ACC112 (cell line): ENCODE data around the gene NAT8L.
A peak's percentile ranks its signal among the peaks of the same experiment; 100 is the strongest.
"Not testable (repeated sequence)": the region's sequence is repeated elsewhere in the genome, so short reads cannot be mapped to it uniquely, and the experiment has no call there.

Experiments
- H2AFZ ChIP-seq: fragments of 200-600 bp; sonication (generic); one replicate; pipeline ENCODE4 v1.6.0; 2017; ENCODE audit warnings: antibody characterized with exemption, low read length; ENCODE audit not compliant: unreplicated experiment
- H3K27ac ChIP-seq: fragments of 200-600 bp; sonication (generic); 2 replicates; pipeline ENCODE4 v1.5.1; 2014; ENCODE audit warnings: low read depth, mild to moderate bottlenecking, antibody characterized with exemption, low read length, moderate library complexity
- H3K27me3 ChIP-seq: fragments of 200-600 bp; sonication (generic); 2 replicates; pipeline ENCODE4 v1.6.1; 2014; ENCODE audit warnings: mild to moderate bottlenecking, antibody characterized with exemption, low read length, moderate library complexity, mixed read lengths; ENCODE audit not compliant: insufficient read depth
- H3K36me3 ChIP-seq: fragments of 200-600 bp; sonication (generic); 2 replicates; pipeline ENCODE4 v1.6.1; 2016; ENCODE audit warnings: mild to moderate bottlenecking, antibody characterized with exemption, low read length, moderate library complexity, mixed read lengths; ENCODE audit not compliant: insufficient read depth
- H3K4me1 ChIP-seq: fragments of 200-600 bp; sonication (generic); one replicate; pipeline ENCODE4 v1.6.1; 2016; ENCODE audit warnings: low read length, mixed read lengths; ENCODE audit not compliant: insufficient read depth, unreplicated experiment, control insufficient read depth
- H3K4me3 ChIP-seq: fragments of 200-600 bp; sonication (generic); 2 replicates; pipeline ENCODE4 v1.5.1; 2014; ENCODE audit warnings: mild to moderate bottlenecking, low read depth, low read length
- H3K79me2 ChIP-seq: fragments of 200-600 bp; sonication (generic); one replicate; pipeline ENCODE4 v1.6.0; 2016; ENCODE audit warnings: low read length; ENCODE audit not compliant: control insufficient read depth, unreplicated experiment, insufficient read depth

NAT8L gene, protein sequence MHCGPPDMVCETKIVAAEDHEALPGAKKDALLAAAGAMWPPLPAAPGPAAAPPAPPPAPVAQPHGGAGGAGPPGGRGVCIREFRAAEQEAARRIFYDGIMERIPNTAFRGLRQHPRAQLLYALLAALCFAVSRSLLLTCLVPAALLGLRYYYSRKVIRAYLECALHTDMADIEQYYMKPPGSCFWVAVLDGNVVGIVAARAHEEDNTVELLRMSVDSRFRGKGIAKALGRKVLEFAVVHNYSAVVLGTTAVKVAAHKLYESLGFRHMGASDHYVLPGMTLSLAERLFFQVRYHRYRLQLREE

DNA sequence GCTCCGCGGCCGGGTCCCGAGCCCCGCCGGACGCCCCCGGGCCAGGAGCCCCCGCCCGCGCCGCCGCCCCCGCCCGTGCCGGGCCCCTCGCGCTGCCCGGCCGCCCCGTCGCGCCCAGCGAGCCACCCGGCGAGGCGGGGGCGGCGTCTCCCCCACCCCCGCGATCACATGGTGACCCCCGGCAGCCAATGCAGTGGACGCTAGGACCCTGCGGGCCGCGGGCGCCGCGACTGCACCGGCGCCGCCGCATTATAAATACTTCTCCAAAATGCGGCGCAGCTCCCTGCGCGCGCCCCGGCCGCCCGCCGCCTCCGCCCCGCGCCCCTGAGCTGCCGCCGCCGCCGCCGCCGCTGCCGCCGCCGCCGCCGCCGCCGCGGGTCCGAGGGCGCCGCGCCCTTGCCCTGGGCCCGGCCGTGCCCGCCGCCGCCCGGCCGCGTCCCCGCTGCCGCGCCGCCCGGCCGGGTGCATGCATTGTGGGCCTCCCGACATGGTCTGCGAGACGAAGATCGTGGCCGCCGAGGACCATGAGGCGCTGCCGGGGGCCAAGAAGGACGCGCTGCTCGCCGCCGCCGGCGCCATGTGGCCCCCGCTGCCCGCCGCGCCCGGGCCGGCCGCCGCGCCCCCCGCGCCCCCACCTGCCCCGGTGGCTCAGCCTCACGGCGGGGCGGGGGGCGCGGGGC, at the start of gene NAT8L:
Gene NAT8L, plus strand, starts transcription at position 282 of the 680 bp plus-strand sequence. Its CDS starts 185 bp downstream, at position 467.
- H3K4me3 ChIP-seq: peak within 1 kb of the TSS; percentile 53; the same call in 1 of the 2 replicates
- H3K27me3 ChIP-seq: peaks cover 43% of the 10 kb centered on the region
- H3K79me2 ChIP-seq: no peaks in the 10 kb centered on the region
- H2AFZ ChIP-seq: peak within 1 kb of the TSS; percentile 50
- no peak within 1 kb of the TSS for H3K27ac ChIP-seq
- no peaks in the 10 kb centered on the region for H3K4me1 ChIP-seq
- no peaks in the 10 kb centered on the region for H3K36me3 ChIP-seq

DNA sequence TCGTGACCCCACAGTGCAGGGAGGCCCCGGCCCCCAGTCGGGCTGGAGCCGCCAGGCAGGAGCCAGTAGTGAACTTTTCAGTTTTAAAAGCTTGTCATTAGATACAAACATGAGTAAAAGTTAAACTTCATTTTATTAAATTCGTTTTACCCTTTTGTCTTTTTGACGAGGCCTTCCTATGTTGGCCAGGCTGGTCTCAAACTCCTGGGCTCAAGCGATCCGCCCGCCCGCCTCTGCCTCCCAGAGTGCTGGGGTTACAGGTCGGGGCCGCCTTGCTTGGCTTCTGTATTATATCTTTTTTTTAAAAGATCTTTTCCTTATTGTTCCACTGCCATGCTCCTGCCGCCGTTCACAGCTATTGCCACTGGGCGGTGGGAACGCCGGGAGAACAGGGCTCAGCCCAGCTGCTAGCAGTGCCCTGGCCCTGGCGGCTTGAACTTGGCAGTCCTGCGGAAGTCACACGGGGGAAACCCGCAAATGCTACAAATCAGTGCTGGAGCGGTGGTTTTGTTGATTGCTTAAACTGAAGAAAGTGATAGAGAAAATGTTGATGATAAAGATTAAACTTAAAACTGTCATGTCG, 49.4 kb upstream of the NAT8L start:
- 0 out of 2 replicates have a peak overlapping the region, but pooled peaks have one; percentile 89 for H3K27ac ChIP-seq
- peaks cover 33% of the 10 kb centered on the region for H3K79me2 ChIP-seq
- peak overlapping the region; percentile 92 for H3K4me3 ChIP-seq
- H3K4me1 ChIP-seq: peaks cover 12% of the 10 kb centered on the region
- H3K36me3 ChIP-seq: peaks cover 5% of the 10 kb centered on the region; the same call in 1 of the 2 replicates
- H2AFZ ChIP-seq: peak overlapping the region; percentile 93
- H3K27me3 ChIP-seq: no peaks in the 10 kb centered on the region

DNA sequence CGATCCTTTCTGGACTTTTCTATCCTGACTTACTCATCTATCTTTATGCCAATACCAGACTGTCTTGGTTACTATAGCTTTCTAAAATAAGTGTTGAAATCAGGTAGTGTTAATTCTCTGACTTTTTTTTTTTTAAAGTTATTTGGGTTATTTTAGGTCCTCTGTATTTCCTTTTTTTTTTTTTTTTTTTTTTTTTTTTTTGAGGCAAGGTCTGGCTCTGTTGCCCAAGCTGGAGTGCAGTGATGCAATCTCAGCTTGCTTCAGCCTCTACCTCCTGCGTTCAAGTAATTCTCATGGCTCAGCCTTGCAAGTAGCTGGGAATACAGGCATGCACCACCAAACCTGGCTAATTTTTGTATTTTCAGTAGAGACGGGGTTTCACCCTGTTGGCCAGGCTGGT, 47.5 kb upstream of the NAT8L start:
- peaks cover 21% of the 10 kb centered on the region for H3K79me2 ChIP-seq
- no peak overlapping the region for H2AFZ ChIP-seq
- no peaks in the 10 kb centered on the region for H3K27me3 ChIP-seq
- H3K27ac ChIP-seq: no peak overlapping the region
- H3K4me1 ChIP-seq: peaks cover 12% of the 10 kb centered on the region
- no peaks in the 10 kb centered on the region for H3K36me3 ChIP-seq
- H3K4me3 ChIP-seq: no peak overlapping the region

DNA sequence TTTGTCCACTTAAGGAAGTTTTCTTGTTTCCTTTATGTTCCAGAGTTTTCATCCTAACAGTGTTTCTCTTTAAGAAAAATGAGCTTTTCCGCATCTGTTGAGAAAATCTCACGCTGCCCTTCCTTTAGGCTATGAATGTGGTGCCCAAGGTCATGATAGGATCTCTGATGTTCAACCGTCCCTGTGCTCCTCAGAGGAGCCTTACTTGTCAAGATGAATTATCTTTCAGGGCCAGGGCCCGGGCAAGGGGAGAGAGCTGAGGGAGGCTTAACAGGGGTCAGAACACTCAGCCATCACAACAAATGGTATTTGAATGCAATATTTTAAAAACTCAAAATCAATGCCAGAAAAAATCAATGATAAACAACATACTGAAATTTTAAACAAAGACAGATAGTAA, 44.1 kb upstream of the NAT8L start:
- H3K4me1 ChIP-seq: peaks cover 2% of the 10 kb centered on the region

DNA sequence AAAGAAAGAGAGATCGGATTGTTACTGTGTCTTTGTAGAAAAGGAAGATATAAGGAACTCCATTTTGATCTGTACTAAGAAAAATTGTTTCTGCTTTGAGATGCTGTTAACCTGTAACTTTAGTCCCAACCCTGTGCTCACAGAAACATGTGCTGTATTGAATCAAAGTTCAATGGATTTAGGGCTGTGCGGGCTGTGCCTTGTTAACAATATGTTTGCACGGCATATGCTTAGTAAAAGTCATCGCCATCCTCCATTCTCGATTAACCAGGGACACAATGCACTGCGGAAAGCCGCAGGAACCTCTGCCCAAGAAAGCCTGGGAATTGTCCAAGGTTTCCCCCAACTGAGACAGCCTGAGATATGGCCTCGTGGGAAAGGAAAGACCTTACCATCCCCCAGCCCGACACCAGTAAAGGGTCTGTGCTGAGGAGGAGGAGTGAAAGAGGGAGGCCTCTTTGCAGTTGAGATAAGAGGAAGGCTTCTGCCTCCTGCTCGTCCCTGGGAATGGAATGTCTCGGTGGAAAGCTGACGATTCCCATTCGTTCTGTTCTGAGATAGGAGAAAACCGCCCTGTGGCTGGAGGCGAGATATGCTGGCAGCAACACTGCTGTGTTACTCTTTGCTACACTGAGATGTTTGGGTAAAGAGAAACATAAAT, 37.6 kb upstream of the NAT8L start:
- H3K27ac ChIP-seq, H3K79me2 ChIP-seq, H3K4me1 ChIP-seq, H3K36me3 ChIP-seq, H2AFZ ChIP-seq, H3K4me3 ChIP-seq: not testable (repeated sequence)
- H3K27me3 ChIP-seq: peaks cover 23% of the 10 kb centered on the region; the same call in 1 of the 2 replicates

More for the DNA sequence above, 44.1 kb upstream of the NAT8L start:
- H3K27ac ChIP-seq: no peak overlapping the region
- H2AFZ ChIP-seq: no peak overlapping the region
- H3K4me3 ChIP-seq: no peak overlapping the region
- H3K36me3 ChIP-seq: no peaks in the 10 kb centered on the region
- H3K27me3 ChIP-seq: no peaks in the 10 kb centered on the region
- H3K79me2 ChIP-seq: no peaks in the 10 kb centered on the region

DNA sequence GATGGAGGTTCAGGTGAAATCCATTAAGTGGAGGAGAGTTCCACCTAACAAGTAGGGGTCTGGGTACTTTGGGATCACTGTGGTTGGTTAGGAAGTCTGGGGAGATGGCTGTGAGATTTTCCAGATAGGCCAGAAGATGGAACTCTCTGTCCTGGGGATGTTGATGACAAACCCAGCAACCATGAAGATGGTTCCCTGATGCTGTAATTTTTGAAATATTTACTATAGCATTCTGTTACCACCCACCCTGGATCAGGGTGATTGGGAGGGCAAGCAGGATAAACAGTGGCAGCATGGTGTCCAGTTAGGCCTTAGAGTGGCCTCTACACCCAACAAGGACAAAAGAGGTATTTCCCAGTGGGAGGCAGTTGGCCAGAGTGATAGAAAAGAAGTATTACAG, 34.4 kb upstream of the NAT8L start:
- no peak overlapping the region for H3K27ac ChIP-seq
- H3K4me3 ChIP-seq: no peak overlapping the region
- H2AFZ ChIP-seq: no peak overlapping the region
- H3K27me3 ChIP-seq: peaks cover 33% of the 10 kb centered on the region
- no peaks in the 10 kb centered on the region for H3K36me3 ChIP-seq
- H3K79me2 ChIP-seq: no peaks in the 10 kb centered on the region
- H3K4me1 ChIP-seq: no peaks in the 10 kb centered on the region

DNA sequence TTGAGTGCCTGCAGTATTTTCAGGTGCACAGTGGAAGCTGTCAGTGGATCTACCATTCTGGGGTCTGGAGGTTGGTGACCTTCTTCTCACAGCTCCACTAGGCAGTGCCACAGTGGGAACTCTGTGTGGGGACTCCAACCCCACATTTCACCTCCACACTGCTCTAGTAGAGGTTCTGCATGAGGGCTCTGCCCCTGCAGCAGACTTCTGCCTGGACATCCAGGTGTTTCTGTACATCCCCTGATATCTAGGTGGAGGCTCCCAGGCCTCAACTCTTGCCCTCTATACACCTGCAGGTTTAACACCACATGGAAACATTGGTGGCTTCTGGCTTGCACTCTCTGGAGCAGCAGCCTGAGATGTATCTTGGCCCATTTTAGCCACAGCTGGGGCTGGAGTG, 33.3 kb upstream of the NAT8L start:
- no peak overlapping the region for H3K4me3 ChIP-seq
- no peak overlapping the region for H2AFZ ChIP-seq
- H3K27me3 ChIP-seq: peaks cover 42% of the 10 kb centered on the region
- no peaks in the 10 kb centered on the region for H3K36me3 ChIP-seq
- H3K27ac ChIP-seq: no peak overlapping the region
- no peaks in the 10 kb centered on the region for H3K4me1 ChIP-seq
- no peaks in the 10 kb centered on the region for H3K79me2 ChIP-seq

DNA sequence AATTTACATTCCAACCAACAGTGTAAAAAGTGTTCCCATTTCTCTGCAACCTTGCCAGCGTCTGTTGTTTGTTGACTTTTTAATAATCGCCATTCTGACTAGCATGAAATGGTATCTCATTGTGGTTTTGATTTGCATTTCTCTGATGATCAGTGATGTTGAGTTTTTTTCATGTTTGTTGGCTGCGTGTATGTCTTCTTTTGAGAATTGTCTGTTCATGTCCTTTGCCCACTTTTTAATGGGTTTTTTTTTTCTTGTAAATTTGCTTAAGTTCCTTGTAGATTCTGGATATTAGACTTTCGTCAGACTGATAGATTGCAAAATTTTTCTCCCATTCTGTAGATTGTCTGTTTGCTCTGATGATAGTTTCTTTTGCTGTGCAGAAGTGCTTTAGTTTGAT, 32.0 kb upstream of the NAT8L start:
- H3K27ac ChIP-seq, H3K4me3 ChIP-seq, H2AFZ ChIP-seq, H3K4me1 ChIP-seq, H3K79me2 ChIP-seq, H3K36me3 ChIP-seq: not testable (repeated sequence)
- peaks cover 42% of the 10 kb centered on the region for H3K27me3 ChIP-seq

DNA sequence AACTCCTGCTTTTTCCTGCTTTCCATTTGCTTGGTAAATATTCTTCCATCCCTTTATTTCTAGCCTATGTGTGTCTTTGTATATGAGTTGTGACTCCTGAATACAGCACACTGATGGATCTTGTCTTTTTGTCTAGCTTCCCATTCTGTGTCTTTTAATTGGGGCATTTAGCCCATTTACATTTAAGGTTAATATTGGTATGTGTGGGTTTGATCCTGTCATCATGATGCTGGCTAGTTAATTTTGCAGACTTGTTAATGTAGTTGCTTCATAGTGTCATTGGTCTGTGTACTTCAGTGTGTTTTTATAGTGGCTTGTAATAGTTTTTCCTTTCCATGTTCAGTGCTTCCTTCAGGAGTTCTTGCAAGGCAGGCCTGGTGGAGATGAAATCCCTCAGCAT, 28.0 kb upstream of the NAT8L start:
- peaks cover 50% of the 10 kb centered on the region for H3K27me3 ChIP-seq
- H3K36me3 ChIP-seq, H2AFZ ChIP-seq, H3K4me1 ChIP-seq, H3K79me2 ChIP-seq, H3K27ac ChIP-seq, H3K4me3 ChIP-seq: not testable (repeated sequence)

DNA sequence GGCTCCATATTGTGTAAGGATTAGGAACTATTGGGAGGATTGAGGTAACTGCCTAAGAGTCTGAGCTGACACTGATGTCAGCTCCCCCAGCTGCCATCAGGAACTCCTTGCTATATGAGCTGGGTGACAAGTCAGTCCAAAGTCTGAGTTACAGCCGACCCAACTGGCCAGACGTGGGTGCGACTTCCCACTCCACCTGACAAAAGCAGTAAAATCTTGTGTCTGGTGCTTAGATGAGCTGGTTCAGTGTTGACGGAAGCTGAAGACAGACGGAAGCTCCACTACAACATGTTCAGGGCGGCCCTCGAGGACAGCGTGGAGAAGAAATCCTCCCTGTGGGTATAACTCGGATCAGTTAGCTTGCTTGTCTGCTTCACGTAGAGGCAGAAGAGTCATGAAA, 22.8 kb upstream of the NAT8L start:
- no peak overlapping the region for H2AFZ ChIP-seq
- H3K27ac ChIP-seq: no peak overlapping the region
- no peaks in the 10 kb centered on the region for H3K36me3 ChIP-seq
- peaks cover 42% of the 10 kb centered on the region for H3K27me3 ChIP-seq
- no peaks in the 10 kb centered on the region for H3K4me1 ChIP-seq
- H3K4me3 ChIP-seq: no peak overlapping the region
- H3K79me2 ChIP-seq: no peaks in the 10 kb centered on the region
